Thyroid gland (tissue), 4 donors: ENCODE measurements around the gene LRMDA. TPM values are rescaled to one million over a fixed set of nuclear protein-coding genes. Genes with fewer than 3 reads are reported as not detected.

Experiments used
- DNase-seq, 2 donors: peaks; one replicate each; pipeline ENCODE4 v3.0.0-alpha.2; 2019
- H3K27ac ChIP-seq, 3 donors: fragments of 200-600 bp; sonication (generic); 1 replicate in 2 of 3; 2 replicates in 1 of 3; pipeline ENCODE4 v1.5.1; 2016 to 2019; ENCODE audit warnings: mild to moderate bottlenecking in 1 of 3, moderate library complexity in 1 of 3
- H3K27me3 ChIP-seq: fragments of 200-600 bp; sonication (generic); one replicate; pipeline ENCODE4 v1.5.1; 2019
- H3K36me3 ChIP-seq, 2 donors: fragments of 200-600 bp; sonication (generic); one replicate each; pipeline ENCODE4 v1.5.1; 2016 to 2019
- H3K4me1 ChIP-seq, 2 donors: fragments of 200-600 bp; sonication (generic); one replicate each; pipeline ENCODE4 v1.5.1; 2017 to 2019
- H3K4me3 ChIP-seq, 3 donors: fragments of 200-600 bp; sonication (generic); replicated peaks in 1 of 3; 1 replicate in 2 of 3; 2 replicates in 1 of 3; pipeline ENCODE4 v1.5.1; 2016; ENCODE audit warnings: mild to moderate bottlenecking in 1 of 3
- H3K9me3 ChIP-seq: fragments of 200-600 bp; sonication (generic); one replicate; pipeline ENCODE4 v1.5.1; 2017
- POLR2A ChIP-seq, 2 donors: fragments of 450-650 bp; IDR thresholded peaks; one replicate each; pipeline ENCODE4 v1.6.1; 2017; ENCODE audit warnings: antibody characterized with exemption in 2 of 2, mild to moderate bottlenecking in 2 of 2, moderate library complexity in 1 of 2
- WGBS, 2 donors: methylation state at CpG; one replicate each; pipeline ENCODE4 v1.1.5; 2017; 5-methylcytosine and 5-hydroxymethylcytosine counted together
- intact Hi-C: fragments of 100-400 bp; cut with DNase I; formaldehyde crosslinking; loops from one replicate; pipeline ENCODE4 v1.15.1; 2023
- total RNA-seq, 4 donors: library from RNA; depleted of rRNA; stranded (reverse); fragments of >200 nt; gene quantifications; one replicate each; pipeline ENCODE4 v1.2.3, GENCODE V29; 2016
- TF ChIP-seq, protein P1 (sequence below), 6 experiments: fragments of 200-600 bp in 3 of 6; fragments of 450-650 bp in 3 of 6; sonication (generic) in 3 of 6; IDR thresholded peaks; one replicate each; pipeline ENCODE4 v1.5.1; 2016 to 2019; ENCODE audit warnings: antibody characterized with exemption in 6 of 6, mild to moderate bottlenecking in 2 of 6, inconsistent platforms in 1 of 6, moderate library complexity in 1 of 6

Gene LRMDA
- total RNA-seq, 4 donors from 2014 or later, result 16.5 to 31.7 (median 23.2) TPM

DNA sequence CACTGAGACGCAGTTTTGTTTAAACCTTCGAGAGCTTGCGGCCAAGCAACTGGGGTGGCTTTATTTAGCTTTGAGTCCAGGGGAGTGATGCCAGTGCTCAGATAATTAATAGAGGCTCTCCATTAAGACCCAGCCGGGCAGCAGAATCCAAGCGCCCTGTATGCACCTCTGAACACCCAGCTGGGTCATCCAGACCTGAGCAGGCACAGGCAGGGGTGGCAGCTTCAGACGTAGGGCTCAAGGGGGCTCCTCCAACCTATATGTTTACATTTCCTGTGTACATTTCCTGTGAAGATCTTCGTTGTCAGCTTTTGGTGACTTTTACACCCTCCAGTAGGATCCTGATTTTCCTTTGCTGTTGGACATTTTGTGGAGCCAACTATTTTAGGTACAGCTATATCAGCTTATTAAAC, 719.5 kb downstream of the LRMDA start:
- DNase-seq, result no peak
- 76 to 81% methylated on average over 7 of the region's 7 CpGs for WGBS, 2 donors
- H3K36me3 ChIP-seq, result no peaks in the 10 kb centered on the region
- intact Hi-C loops, result no loop called here
- no peak overlapping the region for H3K27ac ChIP-seq
- H3K27me3 ChIP-seq, result no peaks in the 10 kb centered on the region
- H3K4me1 ChIP-seq, result peaks cover 13 to 15% of the 10 kb centered on the region in 2 donors
- TF ChIP-seq, protein P1, sequence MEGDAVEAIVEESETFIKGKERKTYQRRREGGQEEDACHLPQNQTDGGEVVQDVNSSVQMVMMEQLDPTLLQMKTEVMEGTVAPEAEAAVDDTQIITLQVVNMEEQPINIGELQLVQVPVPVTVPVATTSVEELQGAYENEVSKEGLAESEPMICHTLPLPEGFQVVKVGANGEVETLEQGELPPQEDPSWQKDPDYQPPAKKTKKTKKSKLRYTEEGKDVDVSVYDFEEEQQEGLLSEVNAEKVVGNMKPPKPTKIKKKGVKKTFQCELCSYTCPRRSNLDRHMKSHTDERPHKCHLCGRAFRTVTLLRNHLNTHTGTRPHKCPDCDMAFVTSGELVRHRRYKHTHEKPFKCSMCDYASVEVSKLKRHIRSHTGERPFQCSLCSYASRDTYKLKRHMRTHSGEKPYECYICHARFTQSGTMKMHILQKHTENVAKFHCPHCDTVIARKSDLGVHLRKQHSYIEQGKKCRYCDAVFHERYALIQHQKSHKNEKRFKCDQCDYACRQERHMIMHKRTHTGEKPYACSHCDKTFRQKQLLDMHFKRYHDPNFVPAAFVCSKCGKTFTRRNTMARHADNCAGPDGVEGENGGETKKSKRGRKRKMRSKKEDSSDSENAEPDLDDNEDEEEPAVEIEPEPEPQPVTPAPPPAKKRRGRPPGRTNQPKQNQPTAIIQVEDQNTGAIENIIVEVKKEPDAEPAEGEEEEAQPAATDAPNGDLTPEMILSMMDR (IDR thresholded peaks at IDR 0.05), result no peak
- TF ChIP-seq POLR2A (IDR thresholded peaks at IDR 0.05), result no peak
- H3K4me3 ChIP-seq, result no peak overlapping the region
- H3K9me3 ChIP-seq, result no peaks in the 10 kb centered on the region

DNA sequence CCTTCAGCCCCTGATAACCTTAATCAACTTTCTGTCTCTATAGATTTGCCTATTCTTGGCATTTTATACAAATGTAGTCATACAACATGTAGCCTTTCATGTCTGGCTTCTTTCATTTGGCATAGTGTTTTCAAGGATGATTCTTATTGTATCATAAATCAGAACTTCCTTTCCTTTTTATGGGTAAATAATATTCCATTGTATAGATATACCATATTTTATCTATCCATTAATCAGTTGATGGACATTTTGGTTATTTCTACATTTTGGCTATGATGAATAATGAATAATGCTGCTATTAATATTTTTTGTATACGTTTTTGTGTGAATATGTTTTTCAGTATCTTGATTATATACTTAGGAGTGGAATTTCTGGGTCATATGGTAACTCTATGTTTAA, 720.8 kb downstream of the LRMDA start:
- no peaks in the 10 kb centered on the region for H3K27me3 ChIP-seq
- TF ChIP-seq POLR2A (IDR thresholded peaks at IDR 0.05), result no peak
- TF ChIP-seq, protein P1 (IDR thresholded peaks at IDR 0.05), result no peak
- no peaks in the 10 kb centered on the region for H3K9me3 ChIP-seq
- H3K27ac ChIP-seq, result no peak overlapping the region
- H3K4me1 ChIP-seq, result peaks cover 13 to 15% of the 10 kb centered on the region in 2 donors
- no peak overlapping the region for H3K4me3 ChIP-seq
- DNase-seq, result no peak
- intact Hi-C loops, result no loop called here
- no peaks in the 10 kb centered on the region for H3K36me3 ChIP-seq
- 93 to 95% methylated on average over 1 of the region's 1 CpG for WGBS, 2 donors

DNA sequence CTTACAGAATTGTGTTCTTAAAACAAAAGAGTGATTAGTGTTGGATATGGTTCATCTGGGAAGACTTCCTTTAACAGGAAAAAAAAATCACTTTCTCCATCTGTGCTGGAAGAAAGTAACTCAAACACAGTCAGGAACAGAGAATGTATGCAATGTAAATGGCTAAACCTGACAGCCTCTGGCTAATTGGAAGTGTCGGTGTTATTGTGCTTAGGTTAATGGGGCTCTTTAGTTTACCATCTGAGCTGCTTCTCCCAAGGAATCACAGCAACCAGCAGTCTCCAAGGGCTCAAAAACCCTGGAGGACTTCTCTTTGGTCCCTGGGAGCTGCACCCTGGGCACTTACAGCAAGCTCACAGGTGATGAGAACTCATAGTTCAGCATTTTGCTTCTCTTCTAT, 724.5 kb downstream of the LRMDA start:
- Histone ChIP-seq H3K4me3 (no peak overlapping the region), H3K36me3 (no peaks in the 10 kb centered on the region), H3K9me3 (no peaks in the 10 kb centered on the region), H3K4me1 (no peaks in the 10 kb centered on the region), H3K27ac (no peak overlapping the region), H3K27me3 (no peaks in the 10 kb centered on the region)
- intact Hi-C loops, result no loop called here
- 77 to 81% methylated on average over 1 of the region's 1 CpG for WGBS, 2 donors
- TF ChIP-seq, protein P1 (IDR thresholded peaks at IDR 0.05), result no peak
- TF ChIP-seq POLR2A (IDR thresholded peaks at IDR 0.05), result no peak
- DNase-seq, result no peak

DNA sequence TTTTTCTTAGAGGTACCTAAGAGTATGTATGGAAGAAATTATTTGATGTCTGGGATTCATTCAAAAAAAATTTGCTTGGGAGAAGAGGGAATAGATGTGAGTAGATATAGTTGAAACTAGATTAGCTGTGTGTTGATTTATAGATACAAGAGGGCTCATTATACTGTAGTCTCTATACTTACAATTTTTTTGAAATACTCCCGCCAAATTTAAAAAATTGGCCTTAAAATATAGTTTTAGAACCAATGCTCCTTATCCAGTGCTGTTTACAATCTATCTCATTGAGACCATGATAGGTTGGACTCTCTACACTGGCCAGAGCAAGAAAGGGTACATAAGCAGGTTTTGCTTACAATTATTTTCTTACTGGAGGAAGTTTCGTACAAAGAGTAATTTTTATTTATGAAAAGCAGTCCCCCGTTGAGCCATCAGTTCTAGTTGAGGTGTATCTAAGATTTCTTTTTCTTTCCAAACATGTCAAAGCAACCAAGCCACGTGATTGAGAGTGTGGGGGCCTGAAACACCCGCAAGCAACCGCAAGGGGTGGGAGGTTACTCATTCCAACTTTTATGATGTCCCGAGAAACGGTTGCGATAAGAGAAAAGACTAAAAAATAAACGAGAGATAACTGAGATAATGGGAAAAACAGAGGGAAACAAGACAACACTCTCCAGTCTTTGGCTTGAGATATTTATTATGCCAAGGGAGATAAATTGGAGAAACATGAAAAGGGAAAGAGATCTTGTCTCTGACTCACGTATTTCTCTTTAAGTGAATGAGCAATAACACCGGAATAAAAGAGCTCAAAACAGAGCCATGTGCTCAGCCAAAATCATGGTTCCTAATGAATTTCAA, 729.2 kb downstream of the LRMDA start:
- Histone ChIP-seq H3K27ac (no peak overlapping the region), H3K9me3 (no peaks in the 10 kb centered on the region), H3K36me3 (no peaks in the 10 kb centered on the region), H3K4me3 (no peak overlapping the region), H3K4me1 (no peaks in the 10 kb centered on the region), H3K27me3 (no peaks in the 10 kb centered on the region)
- DNase-seq, result no peak
- 78 to 87% methylated on average over 12 of the region's 12 CpGs for WGBS, 2 donors
- intact Hi-C loops, result no loop called here
- TF ChIP-seq POLR2A (IDR thresholded peaks at IDR 0.05), result no peak
- TF ChIP-seq, protein P1 (IDR thresholded peaks at IDR 0.05), result no peak

DNA sequence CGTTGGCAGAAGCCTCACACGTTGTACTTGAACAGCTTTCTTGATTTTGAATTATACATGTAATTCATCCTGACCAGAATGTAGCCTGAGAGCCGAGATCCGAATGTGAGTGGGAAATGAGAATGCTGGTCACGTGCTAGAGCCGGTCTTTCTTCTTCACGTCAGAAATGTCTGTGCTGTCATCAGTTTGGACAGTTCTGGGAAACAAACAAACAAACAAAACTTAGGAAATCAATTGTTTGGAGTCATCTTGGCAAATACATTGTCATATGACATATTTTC, 729.8 kb downstream of the LRMDA start:
- H3K4me3 ChIP-seq, result no peak overlapping the region

More for the DNA sequence above, 729.8 kb downstream of the LRMDA start:
- no peaks in the 10 kb centered on the region for H3K4me1 ChIP-seq
- TF ChIP-seq, protein P1 (IDR thresholded peaks at IDR 0.05), result no peak
- TF ChIP-seq POLR2A (IDR thresholded peaks at IDR 0.05), result no peak
- no peaks in the 10 kb centered on the region for H3K27me3 ChIP-seq
- DNase-seq, result no peak
- WGBS, 2 donors, result 73 to 81% methylated on average over 7 of the region's 7 CpGs
- no peaks in the 10 kb centered on the region for H3K9me3 ChIP-seq
- intact Hi-C loops, result no loop called here
- no peaks in the 10 kb centered on the region for H3K36me3 ChIP-seq
- H3K27ac ChIP-seq, result no peak overlapping the region
